Spinal cord (tissue), 10 donors: ENCODE results near the gene UQCRQ. TPM values are rescaled to one million over a fixed set of nuclear protein-coding genes. Genes with fewer than 3 reads are reported as not detected.

ENCODE experiments used
- DNase-seq, 6 donors: peaks; one replicate each; pipeline versions ENCODE4 v3.0.0 to v3.0.0-alpha.2; 2013 to 2015; ENCODE audit warnings: low spot score in 6 of 6, low read depth in 4 of 6
- H3K27ac ChIP-seq: one replicate; pipeline ENCODE4 v1.5.1; 2013; ENCODE audit warnings: low read depth, low read length, control low read depth
- H3K27me3 ChIP-seq: one replicate; pipeline ENCODE4 v1.6.1; 2013; ENCODE audit warnings: low read length; ENCODE audit not compliant: control insufficient read depth, insufficient read depth
- H3K36me3 ChIP-seq: one replicate; pipeline ENCODE4 v1.6.1; 2013; ENCODE audit warnings: low read length; ENCODE audit not compliant: control insufficient read depth, insufficient read depth
- H3K4me1 ChIP-seq: one replicate; pipeline ENCODE4 v1.6.1; 2013; ENCODE audit warnings: low read length; ENCODE audit not compliant: control insufficient read depth, insufficient read depth
- H3K4me3 ChIP-seq: one replicate; pipeline ENCODE4 v1.5.1; 2013; ENCODE audit warnings: low read depth, low read length, control low read depth
- H3K9me3 ChIP-seq: one replicate; pipeline ENCODE4 v1.6.1; 2013; ENCODE audit warnings: low read length; ENCODE audit not compliant: control insufficient read depth, insufficient read depth
- WGBS: methylation state at CpG from one replicate; pipeline ENCODE4 v1.1.5; 2013; ENCODE audit warnings: missing lambda C conversion rate; ENCODE audit not compliant: insufficient coverage; 5-methylcytosine and 5-hydroxymethylcytosine counted together
- polyA plus RNA-seq, 2 donors: library from polyadenylated mRNA; unstranded; fragments of 120-200 nt; gene quantifications; one replicate each; pipeline ENCODE4 v1.2.1, GENCODE V29; 2013; ENCODE audit not compliant: insufficient read length in 2 of 2
- total RNA-seq, 2 donors: library from RNA; depleted of rRNA in 1 of 2; stranded (reverse); fragments of 120-200 nt in 1 of 2; fragments of >200 nt in 1 of 2; gene quantifications; one replicate each; pipeline versions ENCODE4 v1.2.3 to v1.2.4, GENCODE V29; 2013 to 2014
- donor health status: healthy.

UQCRQ gene
- total and polyA plus RNA-seq, 4 donors = 104 to 407 (median 259) TPM

GRCh38 chr5:132860742-132861141 lies 5.7 kb upstream of the UQCRQ start:
- no peak for DNase-seq
- H3K9me3 ChIP-seq = no peaks in the 10 kb centered on the region

GRCh38 chr5:132865668-132866341 lies 637 bp upstream of the UQCRQ start:
- peak overlapping the region; percentile 97 for H3K4me3 ChIP-seq
- peak overlapping the region; percentile 98 for H3K27ac ChIP-seq
- peaks cover 18% of the 10 kb centered on the region for H3K4me1 ChIP-seq
- no peaks in the 10 kb centered on the region for H3K9me3 ChIP-seq
- H3K27me3 ChIP-seq = no peaks in the 10 kb centered on the region
- no peak for DNase-seq
- 11% methylated on average over 20 of the region's 30 CpGs for WGBS
- H3K36me3 ChIP-seq = peaks cover 21% of the 10 kb centered on the region

More at GRCh38 chr5:132860742-132861141, 5.7 kb upstream of the UQCRQ start:
- 72% methylated on average over 3 of the region's 5 CpGs for WGBS
- Histone ChIP-seq H3K4me1 (peaks cover 4% of the 10 kb centered on the region), H3K36me3 (no peaks in the 10 kb centered on the region), H3K27me3 (no peaks in the 10 kb centered on the region), H3K27ac (no peak overlapping the region), H3K4me3 (no peak overlapping the region)

GRCh38 chr5:132867046-132867451 lies 607 bp downstream of the UQCRQ start:
- H3K27ac ChIP-seq = peak overlapping the region; percentile 98
- no peak for DNase-seq
- H3K4me3 ChIP-seq = peak overlapping the region; percentile 97
- H3K36me3 ChIP-seq = peaks cover 21% of the 10 kb centered on the region
- no peaks in the 10 kb centered on the region for H3K9me3 ChIP-seq
- no peaks in the 10 kb centered on the region for H3K27me3 ChIP-seq
- 0% methylated on average over 8 of the region's 13 CpGs for WGBS
- peaks cover 18% of the 10 kb centered on the region for H3K4me1 ChIP-seq

GRCh38 chr5:132868754-132869153 lies 2.3 kb downstream of the UQCRQ start:
- H3K36me3 ChIP-seq = peaks cover 21% of the 10 kb centered on the region
- no peak overlapping the region for H3K27ac ChIP-seq
- WGBS = 92% methylated on average over 2 of the region's 4 CpGs
- no peak overlapping the region for H3K4me3 ChIP-seq
- H3K27me3 ChIP-seq = no peaks in the 10 kb centered on the region
- H3K4me1 ChIP-seq = peaks cover 18% of the 10 kb centered on the region
- no peak for DNase-seq
- no peaks in the 10 kb centered on the region for H3K9me3 ChIP-seq

GRCh38 chr5:132870801-132871200 lies 4.4 kb downstream of the UQCRQ start:
- WGBS = 89% methylated on average over 1 of the region's 2 CpGs
- Histone ChIP-seq H3K27me3 (no peaks in the 10 kb centered on the region), H3K27ac (no peak overlapping the region), H3K4me1 (peaks cover 14% of the 10 kb centered on the region), H3K36me3 (peaks cover 21% of the 10 kb centered on the region), H3K9me3 (no peaks in the 10 kb centered on the region), H3K4me3 (no peak overlapping the region)
- DNase-seq = no peak

- no peak overlapping the region for H3K27ac ChIP-seq
- H3K27me3 ChIP-seq = no peaks in the 10 kb centered on the region
- no peak for DNase-seq
- no peak overlapping the region for H3K4me3 ChIP-seq
- peaks cover 9% of the 10 kb centered on the region for H3K4me1 ChIP-seq
- no peaks in the 10 kb centered on the region for H3K9me3 ChIP-seq
- WGBS = 100% methylated on average over 1 of the region's 5 CpGs
- H3K36me3 ChIP-seq = peaks cover 21% of the 10 kb centered on the region
Observed at GRCh38 chr5:132871459-132872284, 5.2 kb downstream of the UQCRQ start.

- H3K4me1 ChIP-seq = peaks cover 2% of the 10 kb centered on the region
- no peak overlapping the region for H3K27ac ChIP-seq
- H3K36me3 ChIP-seq = peaks cover 20% of the 10 kb centered on the region
- DNase-seq = no peak
- no peaks in the 10 kb centered on the region for H3K9me3 ChIP-seq
- no peaks in the 10 kb centered on the region for H3K27me3 ChIP-seq
- no peak overlapping the region for H3K4me3 ChIP-seq
- 83% methylated on average over 1 of the region's 1 CpG for WGBS
Observed at GRCh38 chr5:132872788-132873118, 6.3 kb downstream of the UQCRQ start.

- WGBS = 84% methylated on average over 4 of the region's 6 CpGs
Observed at GRCh38 chr5:132873119-132873929, 6.9 kb downstream of the UQCRQ start, which contains the start of gene LEAP2. TSS of gene LEAP2 (plus strand) at chr5:132873668. CDS start at chr5:132873695, 27 bp downstream.

GRCh38 chr5:132873930-132874271 lies 7.5 kb downstream of the UQCRQ start:
- Histone ChIP-seq H3K27me3 (no peaks in the 10 kb centered on the region), H3K27ac (no peak overlapping the region), H3K4me3 (no peak overlapping the region), H3K9me3 (no peaks in the 10 kb centered on the region), H3K4me1 (peaks cover 4% of the 10 kb centered on the region), H3K36me3 (peaks cover 14% of the 10 kb centered on the region)
- no peak for DNase-seq
- WGBS = 100% methylated on average over 1 of the region's 3 CpGs

More at GRCh38 chr5:132873119-132873929, 6.9 kb downstream of the UQCRQ start, which contains the start of gene LEAP2:
- peaks cover 16% of the 10 kb centered on the region for H3K36me3 ChIP-seq
- no peaks in the 10 kb centered on the region for H3K27me3 ChIP-seq
- no peak for DNase-seq
- no peak within 1 kb of the TSS for H3K27ac ChIP-seq
- no peaks in the 10 kb centered on the region for H3K9me3 ChIP-seq
- peaks cover 4% of the 10 kb centered on the region for H3K4me1 ChIP-seq
- H3K4me3 ChIP-seq = no peak within 1 kb of the TSS
